Upper lobe of left lung (tissue), 4 donors: ENCODE results near the gene INKA1.

Source experiments
- CTCF ChIP-seq, 6 experiments: fragments of 450-650 bp in 4 of 6; fragments of 200-600 bp in 2 of 6; sonication (generic) in 2 of 6; IDR thresholded peaks; one replicate each; pipeline ENCODE4 v1.5.1; 2016 to 2019; ENCODE audit warnings: antibody characterized with exemption in 6 of 6
- EP300 ChIP-seq, 4 donors: sonication (generic); formaldehyde crosslinking; IDR thresholded peaks; one replicate each; pipeline ENCODE4 v1.5.1; 2017; ENCODE audit warnings: antibody characterized with exemption in 4 of 4, control low read depth in 2 of 4
- POLR2A ChIP-seq, 4 donors: fragments of 450-650 bp; IDR thresholded peaks; one replicate each; pipeline ENCODE4 v1.5.1; 2016 to 2017; ENCODE audit warnings: antibody characterized with exemption in 4 of 4, mild to moderate bottlenecking in 2 of 4
- POLR2AphosphoS5 ChIP-seq, 2 donors: sonication (generic); formaldehyde crosslinking; IDR thresholded peaks; one replicate each; pipeline ENCODE4 v1.5.1; 2017; ENCODE audit warnings: antibody characterized with exemption in 2 of 2

- TF ChIP-seq POLR2A (IDR thresholded peaks at IDR 0.05) (no peak), EP300 (IDR thresholded peaks at IDR 0.05) (no peak), CTCF (IDR thresholded peaks at IDR 0.05) (no peak), POLR2AphosphoS5 (IDR thresholded peaks at IDR 0.05) (no peak)
Measured at GRCh38 chr3:49844464-49845183, 41.6 kb downstream of the INKA1 start.
